Transverse colon (tissue), 4 donors: ENCODE measurements around the gene TARM1.

Experiments used
- CTCF ChIP-seq, 5 experiments: fragments of 200-600 bp in 3 of 5; fragments of 450-650 bp in 2 of 5; sonication (generic) in 3 of 5; IDR thresholded peaks; 1 replicate in 2 of 5; 2 replicates in 3 of 5; pipeline ENCODE4 v1.5.1; 2016 to 2017; ENCODE audit warnings: antibody characterized with exemption in 5 of 5, inconsistent platforms in 3 of 5, mild to moderate bottlenecking in 2 of 5, moderate library complexity in 1 of 5
- EP300 ChIP-seq: sonication (generic); formaldehyde crosslinking; IDR thresholded peaks from one replicate; pipeline ENCODE4 v1.6.1; 2017; ENCODE audit warnings: antibody characterized with exemption, low read depth
- POLR2AphosphoS5 ChIP-seq, 3 donors: sonication (generic); formaldehyde crosslinking; IDR thresholded peaks; one replicate each; pipeline ENCODE4 v1.6.1; 2016; ENCODE audit warnings: antibody characterized with exemption in 3 of 3

- TF ChIP-seq CTCF (IDR thresholded peaks at IDR 0.05) (no peak), POLR2AphosphoS5 (IDR thresholded peaks at IDR 0.05) (no peak), EP300 (no peak)
Measured at GRCh38 chr19:54121259-54121658, 40.1 kb upstream of the TARM1 start.
